Skeletal muscle satellite cell (primary cell): ENCODE results near the gene HBZ.
"Not testable (repeated sequence)": the region's sequence is repeated elsewhere in the genome, so short reads cannot be mapped to it uniquely, and the experiment has no call there.

Experiments
- H3K27me3 ChIP-seq: 2 replicates; pipeline ENCODE4 v1.7.0; 2013; ENCODE audit warnings: low read length; ENCODE audit not compliant: control insufficient read depth, insufficient read depth
- H3K36me3 ChIP-seq: 2 replicates; pipeline ENCODE4 v1.7.0; 2013; ENCODE audit warnings: mild to moderate bottlenecking, control low read depth, low read length; ENCODE audit not compliant: insufficient read depth
- H3K4me1 ChIP-seq: 2 replicates; pipeline ENCODE4 v1.7.0; 2013; ENCODE audit warnings: low read length; ENCODE audit not compliant: control insufficient read depth, insufficient read depth
- H3K4me2 ChIP-seq: 2 replicates; pipeline ENCODE4 v1.7.0; 2013; ENCODE audit warnings: mild to moderate bottlenecking, low read length
- H3K4me3 ChIP-seq: 2 replicates; pipeline ENCODE4 v1.7.0; 2013; ENCODE audit warnings: low read length
- H3K9ac ChIP-seq: 2 replicates; pipeline ENCODE4 v1.7.0; 2013; ENCODE audit warnings: mild to moderate bottlenecking, low read depth, low read length, moderate library complexity
- H3K9me3 ChIP-seq: replicated peaks from 2 replicates; pipeline ENCODE4 v1.7.0; 2013; ENCODE audit warnings: mild to moderate bottlenecking, control low read depth, low read length

The HBZ gene

DNA sequence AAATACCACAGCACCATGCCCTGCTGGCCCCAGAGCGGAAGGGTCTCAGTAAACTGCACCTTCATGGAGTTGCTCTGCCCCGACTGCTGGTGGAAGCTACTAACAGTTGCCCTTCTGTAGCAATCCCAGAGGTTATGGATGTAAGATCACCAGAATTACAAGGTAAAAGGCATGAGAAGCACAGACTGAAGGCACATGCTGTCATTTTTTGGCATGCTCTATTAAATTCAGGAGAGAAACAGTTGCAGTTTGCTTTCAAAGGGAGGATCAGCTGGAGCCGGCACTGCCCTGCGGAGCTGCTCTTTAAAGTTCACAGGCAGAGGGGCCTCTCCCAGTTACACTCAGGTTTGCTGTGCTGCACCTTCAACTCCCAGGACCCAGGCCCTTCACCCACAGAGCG lies 33.1 kb upstream of the HBZ start:
- Histone ChIP-seq H3K36me3 (peaks cover 18% of the 10 kb centered on the region), H3K9me3 (no peaks in the 10 kb centered on the region), H3K4me2 (no peak overlapping the region), H3K4me3 (no peak overlapping the region), H3K9ac (no peak overlapping the region), H3K27me3 (no peaks in the 10 kb centered on the region), H3K4me1 (peaks cover 4% of the 10 kb centered on the region)

GRCh38 chr16:119835-120491 lies 32.5 kb upstream of the HBZ start:
- Histone ChIP-seq H3K9ac (no peak overlapping the region), H3K4me2 (no peak overlapping the region), H3K4me3 (no peak overlapping the region), H3K9me3 (no peaks in the 10 kb centered on the region), H3K36me3 (peaks cover 18% of the 10 kb centered on the region), H3K27me3 (no peaks in the 10 kb centered on the region), H3K4me1 (no peaks in the 10 kb centered on the region)

DNA sequence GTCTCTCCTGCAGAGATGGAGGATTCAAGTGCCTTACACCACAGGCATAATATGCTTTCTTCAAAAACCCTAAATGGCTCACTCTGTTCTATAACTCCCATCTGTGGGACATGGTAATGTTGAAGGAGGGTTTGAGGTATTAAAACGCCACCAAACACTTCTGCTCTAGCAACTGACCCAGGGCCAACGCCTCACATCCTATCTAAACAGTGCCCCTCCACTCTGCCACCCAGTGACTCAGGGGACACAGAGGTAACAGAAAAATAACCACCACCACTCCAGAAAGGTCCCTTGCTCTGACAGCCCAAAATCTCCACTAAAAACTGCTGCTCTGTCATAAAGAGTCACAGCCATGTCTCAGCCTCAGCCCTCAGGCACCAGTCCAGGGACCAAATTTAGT lies 31.7 kb upstream of the HBZ start:
- H3K36me3 ChIP-seq: peaks cover 18% of the 10 kb centered on the region
- H3K4me3 ChIP-seq: no peak overlapping the region
- H3K27me3 ChIP-seq: no peaks in the 10 kb centered on the region
- H3K4me1 ChIP-seq: no peaks in the 10 kb centered on the region
- H3K9ac ChIP-seq: no peak overlapping the region
- no peak overlapping the region for H3K4me2 ChIP-seq
- H3K9me3 ChIP-seq: no peaks in the 10 kb centered on the region

- Histone ChIP-seq H3K9ac (no peak overlapping the region), H3K4me2 (no peak overlapping the region), H3K9me3 (no peaks in the 10 kb centered on the region), H3K27me3 (no peaks in the 10 kb centered on the region), H3K36me3 (peaks cover 6% of the 10 kb centered on the region), H3K4me3 (no peak overlapping the region), H3K4me1 (no peaks in the 10 kb centered on the region)
These were observed 30.1 kb upstream of the HBZ start for GRCh38 chr16:122361-122760.

DNA sequence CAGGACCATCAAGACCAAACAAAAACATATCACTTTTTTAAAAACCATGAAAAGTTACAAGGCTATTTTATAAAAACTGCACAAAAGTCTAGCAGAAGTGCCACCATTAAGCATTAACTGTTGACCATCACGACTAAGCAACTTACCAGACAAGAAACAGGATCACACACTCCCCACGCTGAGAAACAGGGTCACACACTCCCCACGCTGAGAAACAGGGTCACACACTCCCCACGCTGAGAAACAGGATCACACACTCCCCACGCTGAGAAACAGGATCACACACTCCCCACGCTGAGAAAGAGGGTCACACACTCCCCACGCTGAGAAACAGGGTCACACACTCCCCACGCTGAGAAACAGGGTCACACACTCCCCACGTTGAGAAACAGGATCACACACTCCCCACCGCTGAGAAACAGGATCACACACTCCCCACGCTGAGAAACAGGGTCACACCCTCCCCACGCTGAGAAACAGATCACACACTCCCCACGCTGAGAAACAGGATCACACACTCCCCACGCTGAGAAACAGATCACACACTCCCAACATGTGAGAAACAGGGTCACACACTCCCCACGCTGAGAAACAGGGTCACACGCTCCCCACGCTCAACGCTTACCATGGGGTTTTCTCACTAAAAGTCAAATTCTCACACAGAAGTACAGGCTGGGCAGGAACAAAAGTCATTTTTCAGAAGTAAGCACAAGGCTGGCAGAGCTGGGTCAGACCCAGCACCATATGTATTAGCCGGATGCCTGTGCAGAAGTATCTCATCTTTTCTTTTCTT lies 28.7 kb upstream of the HBZ start:
- not testable (repeated sequence) for H3K27me3 ChIP-seq

GRCh38 chr16:125011-125410 lies 27.4 kb upstream of the HBZ start:
- Histone ChIP-seq H3K9ac (no peak overlapping the region), H3K4me2 (no peak overlapping the region), H3K4me3 (no peak overlapping the region), H3K36me3 (no peaks in the 10 kb centered on the region), H3K27me3 (no peaks in the 10 kb centered on the region), H3K9me3 (no peaks in the 10 kb centered on the region), H3K4me1 (no peaks in the 10 kb centered on the region)

More for the DNA sequence above, 28.7 kb upstream of the HBZ start:
- not testable (repeated sequence) for H3K4me2 ChIP-seq, H3K36me3 ChIP-seq, H3K9me3 ChIP-seq, H3K9ac ChIP-seq, H3K4me1 ChIP-seq, H3K4me3 ChIP-seq

GRCh38 chr16:129075-129474 lies 23.4 kb upstream of the HBZ start:
- Histone ChIP-seq H3K36me3 (no peaks in the 10 kb centered on the region), H3K27me3 (no peaks in the 10 kb centered on the region), H3K4me3 (no peak overlapping the region), H3K9ac (no peak overlapping the region), H3K4me2 (no peak overlapping the region), H3K4me1 (no peaks in the 10 kb centered on the region), H3K9me3 (no peaks in the 10 kb centered on the region)

- Histone ChIP-seq H3K4me2 (no peak overlapping the region), H3K36me3 (no peaks in the 10 kb centered on the region), H3K4me1 (no peaks in the 10 kb centered on the region), H3K4me3 (no peak overlapping the region), H3K9ac (no peak overlapping the region), H3K27me3 (no peaks in the 10 kb centered on the region), H3K9me3 (no peaks in the 10 kb centered on the region)
These were observed 21.8 kb upstream of the HBZ start for GRCh38 chr16:130533-131173.

GRCh38 chr16:132120-132519 lies 20.3 kb upstream of the HBZ start:
- H3K36me3 ChIP-seq: no peaks in the 10 kb centered on the region
- peaks cover 3% of the 10 kb centered on the region for H3K4me1 ChIP-seq
- no peaks in the 10 kb centered on the region for H3K9me3 ChIP-seq
- no peak overlapping the region for H3K4me3 ChIP-seq
- no peaks in the 10 kb centered on the region for H3K27me3 ChIP-seq
- H3K4me2 ChIP-seq: no peak overlapping the region
- no peak overlapping the region for H3K9ac ChIP-seq

DNA sequence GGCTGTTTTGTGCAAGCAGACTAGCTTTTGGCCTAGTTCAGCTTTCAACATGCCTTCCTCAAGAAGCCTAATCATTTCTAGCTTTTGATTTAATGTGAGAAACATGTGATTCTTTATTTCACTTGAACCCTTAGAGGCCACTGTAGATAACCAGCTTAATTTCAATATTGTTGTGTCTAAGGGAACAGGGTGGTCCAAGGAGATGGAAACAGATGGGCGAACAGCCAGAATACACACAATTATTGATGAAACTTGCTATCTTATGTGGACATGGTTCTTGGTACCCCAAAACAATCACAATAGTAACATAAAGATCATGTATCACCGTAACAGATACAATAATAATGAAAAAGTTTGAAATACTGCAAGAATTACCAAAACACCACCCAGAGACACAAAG lies 18.7 kb upstream of the HBZ start:
- Histone ChIP-seq H3K4me2 (no peak overlapping the region), H3K27me3 (no peaks in the 10 kb centered on the region), H3K4me1 (peaks cover 3% of the 10 kb centered on the region), H3K36me3 (no peaks in the 10 kb centered on the region), H3K9ac (no peak overlapping the region), H3K4me3 (no peak overlapping the region), H3K9me3 (no peaks in the 10 kb centered on the region)

- Histone ChIP-seq H3K4me2 (peak overlapping the region; percentile 92), H3K9me3 (no peaks in the 10 kb centered on the region), H3K4me3 (peak overlapping the region; percentile 91), H3K36me3 (no peaks in the 10 kb centered on the region), H3K27me3 (no peaks in the 10 kb centered on the region), H3K4me1 (peaks cover 3% of the 10 kb centered on the region), H3K9ac (peak overlapping the region; percentile 96)
These were observed 14.4 kb upstream of the HBZ start for GRCh38 chr16:138049-138417.
